Stimulated activated naive CD8-positive, alpha-beta T cell treated with anti-CD3 and anti-CD28 coated beads, Interleukin-15, Interleukin-2, amounts not matched to agents 100 U/mL and 50 U/mL, for 24 hours (primary cell): ENCODE data around the gene GTF3C5.
"Not testable (repeated sequence)": the region's sequence is repeated elsewhere in the genome, so short reads cannot be mapped to it uniquely, and the experiment has no call there.

ENCODE experiments used
- ATAC-seq: fragments of 150-1000 bp; cut with Tn5 transposase; one replicate; pipeline ENCODE4 v1.10.0; 2021
- DNase-seq: peaks from one replicate; pipeline ENCODE4 v3.0.0; 2021

Gene GTF3C5

GRCh38 chr9:133090752-133091385, 60.1 kb downstream of the GTF3C5 start:
- no peak for DNase-seq
- ATAC-seq = no peak

DNA sequence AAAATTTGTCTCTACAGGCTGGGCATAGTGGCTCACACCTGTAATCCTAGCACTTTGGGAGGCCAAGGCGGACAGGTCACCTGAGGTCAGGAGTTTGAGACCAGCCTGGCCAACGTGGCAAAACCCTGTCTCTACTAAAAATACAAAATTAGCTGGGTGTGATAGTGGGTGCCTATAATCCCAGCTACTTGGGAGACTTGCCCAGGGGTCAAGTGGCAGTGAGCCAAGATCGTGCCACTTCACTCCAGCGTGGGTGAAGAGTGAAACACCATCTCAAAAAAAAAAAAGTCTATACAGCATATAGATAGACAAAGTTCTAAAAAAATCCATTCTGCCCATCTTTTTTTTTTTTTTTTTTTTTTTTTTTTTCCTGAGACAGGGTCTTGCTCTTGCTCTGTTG, 63.6 kb downstream of the GTF3C5 start:
- DNase-seq, ATAC-seq: not testable (repeated sequence)

- DNase-seq (no peak), ATAC-seq (no peak)
Observed at GRCh38 chr9:133094842-133095393, 64.1 kb downstream of the GTF3C5 start.

GRCh38 chr9:133098104-133098754, 67.4 kb downstream of the GTF3C5 start:
- DNase-seq (no peak), ATAC-seq (no peak)

DNA sequence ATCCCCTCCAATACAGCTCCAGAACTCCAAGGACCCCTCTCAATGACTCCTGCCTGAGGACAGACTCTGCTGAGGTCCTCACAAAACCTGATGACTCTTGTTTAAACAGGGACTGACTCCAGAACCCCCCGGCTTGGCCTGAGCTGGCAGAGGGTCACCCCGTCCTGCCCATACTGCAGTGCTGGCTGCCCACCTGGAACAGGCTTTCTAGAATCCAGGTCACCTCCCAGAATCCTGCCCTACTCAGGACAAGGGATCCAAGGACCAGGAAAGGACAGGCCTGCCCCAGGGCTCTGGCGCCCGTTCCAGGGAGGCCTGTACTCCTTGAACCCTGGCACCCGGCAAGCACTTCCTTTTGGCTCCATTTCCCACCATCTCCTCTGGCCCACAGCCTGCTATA, 68.1 kb downstream of the GTF3C5 start:
- no peak for ATAC-seq
- no peak for DNase-seq

GRCh38 chr9:133099726-133100505, 69.1 kb downstream of the GTF3C5 start:
- ATAC-seq (no peak), DNase-seq (no peak)

DNA sequence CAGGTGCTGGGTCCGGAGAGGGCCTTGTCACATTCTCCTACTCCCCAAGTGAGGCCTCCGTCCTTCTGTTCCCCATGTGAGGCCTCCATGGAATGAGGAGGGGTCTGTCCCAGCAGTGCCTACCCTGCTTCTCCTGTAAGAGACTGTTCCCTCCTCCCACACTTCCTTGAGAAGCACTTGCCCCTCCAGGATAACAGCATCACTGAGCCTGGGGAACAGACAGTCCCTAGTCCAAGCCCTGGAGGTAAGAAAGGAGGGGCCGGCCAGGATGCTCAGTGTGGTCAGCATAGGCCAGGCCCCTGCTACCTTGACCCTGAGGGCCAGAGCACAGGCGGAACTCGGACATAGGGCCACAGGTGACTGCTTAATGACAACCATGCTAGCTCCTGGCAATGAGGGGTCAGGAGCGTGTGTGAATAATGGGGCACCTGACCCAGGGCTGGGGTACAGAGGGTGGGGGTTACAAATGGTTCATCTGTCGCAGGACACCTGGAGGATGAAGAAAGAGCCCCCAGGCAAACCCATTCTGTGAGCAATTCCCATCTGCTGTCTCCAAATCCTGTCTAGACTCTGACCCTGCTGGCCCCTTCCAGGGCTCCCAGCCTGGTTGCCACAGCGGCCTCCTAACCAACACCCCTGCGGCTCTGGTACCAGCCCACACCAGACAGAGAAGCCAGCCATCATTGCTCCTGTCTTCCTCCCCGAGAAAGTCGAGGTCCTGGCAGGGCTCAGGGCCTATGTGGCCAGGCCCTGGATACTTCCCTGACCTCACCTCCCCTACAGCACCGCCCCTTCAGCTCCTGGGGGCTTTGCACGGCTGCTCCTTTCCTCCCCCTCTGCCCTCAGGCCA, 69.9 kb downstream of the GTF3C5 start:
- ATAC-seq (no peak), DNase-seq (no peak)

DNA sequence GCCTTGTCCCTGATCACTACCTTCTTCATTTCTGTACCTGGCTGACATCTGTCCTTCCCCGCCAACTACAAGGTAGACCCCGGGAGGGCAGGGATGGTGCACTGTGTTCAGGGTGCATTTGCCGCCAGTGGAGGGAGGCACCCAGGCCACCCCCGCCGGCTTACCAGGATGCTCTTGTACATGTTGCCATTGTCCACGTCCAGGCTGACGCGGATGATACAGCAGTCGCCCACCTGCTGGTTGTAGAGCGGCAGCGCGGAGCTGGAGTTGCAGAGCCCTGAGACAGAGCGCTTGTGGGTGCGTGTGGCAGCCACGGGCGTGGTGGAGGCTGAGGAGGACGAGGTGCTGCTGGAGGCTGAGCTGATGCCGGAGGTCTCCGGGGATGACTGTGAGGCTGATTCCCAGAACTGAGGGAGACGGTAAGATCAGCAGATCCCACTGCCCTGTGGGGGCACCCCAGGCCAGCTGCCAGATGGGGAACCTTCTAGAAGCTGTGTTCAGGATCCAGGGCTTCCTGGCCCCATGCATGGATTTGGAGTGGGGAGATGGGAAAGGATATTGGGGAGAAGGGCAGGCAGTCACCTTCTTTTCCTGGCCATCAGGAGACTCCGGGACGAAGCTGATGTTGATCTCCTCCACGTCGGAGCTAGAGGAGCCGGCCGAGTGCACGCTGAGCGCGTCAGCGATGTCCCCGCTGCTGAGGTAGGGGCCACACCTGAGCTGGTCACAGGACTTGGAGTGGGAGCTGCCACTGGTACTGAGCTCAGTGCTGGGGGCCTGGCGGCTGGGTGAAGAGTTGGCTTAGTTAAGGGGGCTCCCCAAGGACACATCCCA, 70.8 kb downstream of the GTF3C5 start:
- no peak for DNase-seq
- no peak for ATAC-seq

DNA sequence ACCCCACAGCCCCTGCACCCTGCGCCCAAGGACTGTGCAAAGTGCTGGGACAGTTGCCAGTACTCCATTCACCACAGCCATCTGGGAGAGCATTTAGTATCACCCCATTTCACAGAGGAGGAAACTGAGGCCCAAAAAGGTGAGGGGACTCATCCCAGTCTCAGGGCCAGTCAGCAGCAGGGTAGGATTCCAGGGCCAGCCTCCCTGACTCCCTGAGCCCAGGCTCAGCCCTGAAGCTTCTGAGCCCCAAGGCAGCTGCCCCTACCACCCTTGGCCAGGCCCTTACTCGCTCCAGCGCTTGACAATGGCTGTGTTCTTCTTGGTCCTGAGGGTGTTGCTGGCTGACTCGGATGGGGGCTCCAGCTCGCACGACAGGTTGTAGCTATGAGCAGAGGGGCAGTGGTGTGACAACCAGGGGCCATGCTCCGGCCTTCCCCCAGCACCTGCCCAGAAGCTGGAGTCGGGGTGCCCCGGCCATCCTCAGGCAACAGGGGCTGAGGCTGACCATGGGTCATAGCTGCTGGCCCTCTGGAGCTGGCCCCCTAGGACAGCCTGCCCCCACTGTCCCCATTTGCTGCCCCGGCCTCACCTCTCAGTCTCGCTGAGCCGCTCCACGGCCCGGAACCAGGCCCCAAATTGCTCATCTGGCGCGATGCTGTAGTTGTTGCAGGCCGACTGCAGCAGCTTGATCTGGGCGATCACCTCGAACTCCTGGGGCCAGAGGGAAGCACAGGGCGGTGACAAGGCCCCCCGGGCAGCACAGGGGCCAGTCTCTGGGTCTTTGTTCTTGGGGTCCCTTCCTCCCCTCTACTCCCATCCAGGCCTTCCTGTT, 71.6 kb downstream of the GTF3C5 start:
- DNase-seq = no peak
- no peak for ATAC-seq

- peak; percentile 65 for DNase-seq
- no peak for ATAC-seq
Observed at GRCh38 chr9:133103183-133103986, 72.6 kb downstream of the GTF3C5 start.

- ATAC-seq = no peak
Observed at GRCh38 chr9:133103987-133104505, 73.2 kb downstream of the GTF3C5 start.

DNA sequence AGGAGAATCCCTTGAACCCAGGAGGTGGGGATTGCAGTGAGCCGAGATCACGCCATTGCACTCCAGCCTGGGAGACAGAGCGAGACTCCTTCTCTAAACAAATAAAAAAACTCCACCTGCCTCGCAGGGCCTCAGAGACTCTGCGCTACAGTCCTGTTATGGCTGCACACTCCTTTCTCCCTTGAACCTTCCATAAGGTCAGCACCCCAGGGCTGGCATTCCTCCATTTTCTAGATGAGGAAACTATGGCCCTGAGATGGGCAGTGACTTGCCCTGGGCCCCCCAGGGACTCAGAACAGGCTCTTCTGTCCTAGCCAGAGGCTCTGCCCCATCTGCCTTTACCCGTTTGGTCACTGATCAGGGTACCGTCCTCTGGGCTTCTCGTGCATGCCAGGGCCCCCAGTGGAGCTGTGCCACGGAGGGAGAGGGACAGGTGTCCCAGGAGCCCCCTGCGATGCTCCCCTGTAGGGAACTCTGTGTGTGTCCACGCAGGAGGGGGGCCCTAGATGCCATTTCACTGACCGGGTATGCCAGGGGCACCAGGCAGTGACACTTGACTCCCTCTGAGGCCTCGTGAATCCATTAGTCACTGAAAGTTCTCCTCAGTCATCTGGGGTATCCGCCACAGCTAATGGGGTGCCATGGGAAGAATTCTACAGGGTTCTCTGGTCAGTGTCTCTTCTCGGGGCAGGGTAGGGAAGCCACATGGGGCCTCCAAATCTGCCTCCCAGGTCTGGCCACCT, 74.1 kb downstream of the GTF3C5 start:
- ATAC-seq = no peak
- no peak for DNase-seq

More at GRCh38 chr9:133103987-133104505, 73.2 kb downstream of the GTF3C5 start:
- DNase-seq = no peak

DNA sequence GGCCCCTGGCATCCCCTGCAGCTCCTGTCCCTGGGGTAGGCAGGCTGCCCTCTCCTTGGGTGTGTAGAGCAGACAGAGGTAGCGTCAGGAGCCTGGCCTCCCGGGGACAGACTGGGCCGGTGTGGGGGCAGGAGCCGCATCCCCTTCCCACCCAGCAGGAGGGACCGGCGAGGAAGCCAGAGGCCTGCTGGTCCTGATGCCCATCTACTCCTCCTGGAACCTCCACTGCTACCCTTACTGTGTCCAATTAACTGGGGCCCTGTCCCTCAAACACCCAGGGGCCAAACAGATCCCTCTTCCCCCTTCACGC, 74.6 kb downstream of the GTF3C5 start:
- ATAC-seq = no peak
- no peak for DNase-seq

GRCh38 chr9:133106511-133107244, 75.9 kb downstream of the GTF3C5 start:
- ATAC-seq (no peak), DNase-seq (no peak)

GRCh38 chr9:133107245-133107722, 76.5 kb downstream of the GTF3C5 start:
- ATAC-seq (no peak), DNase-seq (no peak)
